GM18499 (cell line): ENCODE results near the gene LKAAEAR1.
"Not testable (repeated sequence)": the region's sequence is repeated elsewhere in the genome, so short reads cannot be mapped to it uniquely, and the experiment has no call there.

Experiments used
- ATAC-seq: cut with Tn5 transposase; IDR thresholded peaks from one replicate; pipeline ENCODE4 v1.9.1; 2021; ENCODE audit warnings: moderate number of reproducible peaks; ENCODE audit not compliant: insufficient read depth, unreplicated experiment

LKAAEAR1 gene

GRCh38 chr20:64099880-64100565 is 15.8 kb upstream of the LKAAEAR1 start:
- ATAC-seq = no peak

GRCh38 chr20:64099086-64099786 is 15.0 kb upstream of the LKAAEAR1 start:
- ATAC-seq = no peak

GRCh38 chr20:64098471-64099013 is 14.3 kb upstream of the LKAAEAR1 start:
- no peak for ATAC-seq

- ATAC-seq = no peak
These were observed 12.3 kb upstream of the LKAAEAR1 start for GRCh38 chr20:64096535-64096934.

- no peak for ATAC-seq
These were observed 11.7 kb upstream of the LKAAEAR1 start for GRCh38 chr20:64095927-64096326.

- ATAC-seq = no peak
These were observed 11.3 kb upstream of the LKAAEAR1 start for GRCh38 chr20:64095455-64095854.

GRCh38 chr20:64093013-64093503 is 8.9 kb upstream of the LKAAEAR1 start:
- ATAC-seq = no peak

GRCh38 chr20:64092258-64093012 is 8.2 kb upstream of the LKAAEAR1 start:
- no peak for ATAC-seq

GRCh38 chr20:64091770-64092169 is 7.6 kb upstream of the LKAAEAR1 start:
- ATAC-seq = no peak

- no peak for ATAC-seq
These were observed 7.1 kb upstream of the LKAAEAR1 start for GRCh38 chr20:64091340-64091739.

GRCh38 chr20:64090165-64090564 is 6.0 kb upstream of the LKAAEAR1 start:
- ATAC-seq = no peak

- not testable (repeated sequence) for ATAC-seq
These were observed 4.4 kb upstream of the LKAAEAR1 start for GRCh38 chr20:64088586-64088985.

GRCh38 chr20:64087226-64087825 is 3.1 kb upstream of the LKAAEAR1 start:
- ATAC-seq = not testable (repeated sequence)

GRCh38 chr20:64086801-64087200 is 2.6 kb upstream of the LKAAEAR1 start:
- no peak for ATAC-seq

GRCh38 chr20:64084685-64085152 is 521 bp upstream of the LKAAEAR1 start:
- ATAC-seq = no peak

GRCh38 chr20:64083378-64083803 is 807 bp downstream of the LKAAEAR1 start:
- no peak for ATAC-seq

- ATAC-seq = no peak
These were observed 1.3 kb downstream of the LKAAEAR1 start for GRCh38 chr20:64082820-64083377.

- ATAC-seq = no peak
These were observed 2.0 kb downstream of the LKAAEAR1 start for GRCh38 chr20:64082126-64082731.

- no peak for ATAC-seq
These were observed 2.6 kb downstream of the LKAAEAR1 start for GRCh38 chr20:64081624-64081964.
